ENCODE results near the gene PHF23. TPM values are rescaled to one million over a fixed set of nuclear protein-coding genes. Genes with fewer than 3 reads are reported as not detected.

The PHF23 gene
- polyA plus RNA-seq, 1 donor = 45.4 TPM

DNA sequence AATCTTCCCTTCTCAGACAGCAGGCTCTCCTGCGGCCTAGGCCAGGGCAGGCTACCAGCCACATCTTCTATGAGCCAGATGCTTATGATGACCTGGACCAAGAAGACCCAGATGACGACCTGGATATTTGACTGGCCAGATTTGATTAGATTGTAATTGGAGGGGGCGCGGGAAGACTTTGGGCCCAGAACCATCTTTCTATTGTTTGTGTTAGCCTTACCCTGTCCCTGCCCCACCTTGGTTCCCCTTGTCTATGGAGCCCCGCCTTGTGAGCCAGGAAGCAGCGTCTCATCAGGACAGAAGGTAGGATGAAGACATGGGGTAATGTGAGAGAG, 20.3 kb upstream of the PHF23 start:
- WGBS (ENCODE audit: insufficient coverage, low lambda C conversion rate) = no CpG with 5 or more reads among the region's 6 CpGs
- Histone ChIP-seq H3K9me3 (ENCODE audit: control insufficient read depth, low read depth, low read length) (no peaks in the 10 kb centered on the region), H3K27ac (ENCODE audit: low read length) (peak overlapping the region; percentile 98), H3K4me1 (ENCODE audit: control insufficient read depth, insufficient read depth, low read length) (peaks cover 45% of the 10 kb centered on the region), H3K27me3 (ENCODE audit: control insufficient read depth, insufficient read depth, low read length) (peaks cover 27% of the 10 kb centered on the region), H3K36me3 (ENCODE audit: control insufficient read depth, insufficient read depth, low read length) (peaks cover 41% of the 10 kb centered on the region), H3K4me3 (ENCODE audit: low read length) (peak overlapping the region; percentile 99)
- no peak for DNase-seq

DNA sequence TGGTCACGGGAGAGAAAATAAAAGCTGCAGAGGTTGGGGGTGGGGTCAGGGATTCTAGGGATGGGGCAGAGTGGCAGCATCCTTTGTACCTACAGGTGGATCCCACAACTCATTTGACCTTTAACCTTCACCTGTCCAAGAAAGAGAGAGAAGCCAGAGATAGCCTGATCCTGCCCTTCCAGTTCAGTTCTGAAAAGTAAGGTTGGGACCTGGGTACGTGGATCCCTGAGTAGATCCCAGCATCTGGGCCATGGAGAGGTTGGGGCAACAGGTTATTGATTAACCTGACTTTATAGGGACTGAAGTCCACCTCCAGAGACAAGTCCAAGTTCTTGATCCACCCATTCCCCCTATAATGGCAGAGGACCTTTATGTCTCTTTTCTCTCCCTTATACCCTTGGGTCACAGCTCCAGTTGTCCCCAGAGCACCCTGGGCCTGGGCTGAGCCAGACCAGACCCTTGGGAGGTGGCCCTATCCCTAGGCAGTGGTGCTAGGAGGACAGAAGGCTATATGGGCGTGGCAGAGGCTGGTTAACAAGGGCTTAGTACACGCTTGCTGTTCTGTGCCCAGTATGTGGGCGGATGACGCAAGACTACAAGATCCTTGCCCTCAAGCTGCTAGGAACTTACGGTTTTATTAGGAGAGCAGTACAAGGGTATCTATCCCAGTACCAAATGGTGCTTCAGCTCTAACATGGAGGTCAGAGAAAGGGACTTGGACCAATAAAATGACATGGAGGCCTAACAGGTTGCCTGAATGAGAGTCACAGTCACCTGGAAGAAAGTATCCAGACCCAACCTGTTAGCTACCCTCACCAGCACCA, 19.7 kb upstream of the PHF23 start:
- peaks cover 26% of the 10 kb centered on the region for H3K27me3 ChIP-seq (ENCODE audit: control insufficient read depth, insufficient read depth, low read length)
- DNase-seq = peak; percentile 94 to 98
- no peaks in the 10 kb centered on the region for H3K9me3 ChIP-seq (ENCODE audit: control insufficient read depth, low read depth, low read length)
- no CpG with 5 or more reads among the region's 7 CpGs for WGBS (ENCODE audit: insufficient coverage, low lambda C conversion rate)
- peaks cover 45% of the 10 kb centered on the region for H3K36me3 ChIP-seq (ENCODE audit: control insufficient read depth, insufficient read depth, low read length)
- peak overlapping the region; percentile 99 for H3K4me3 ChIP-seq (ENCODE audit: low read length)
- H3K4me1 ChIP-seq (ENCODE audit: control insufficient read depth, insufficient read depth, low read length) = peaks cover 45% of the 10 kb centered on the region
- peak overlapping the region; percentile 98 for H3K27ac ChIP-seq (ENCODE audit: low read length)

DNA sequence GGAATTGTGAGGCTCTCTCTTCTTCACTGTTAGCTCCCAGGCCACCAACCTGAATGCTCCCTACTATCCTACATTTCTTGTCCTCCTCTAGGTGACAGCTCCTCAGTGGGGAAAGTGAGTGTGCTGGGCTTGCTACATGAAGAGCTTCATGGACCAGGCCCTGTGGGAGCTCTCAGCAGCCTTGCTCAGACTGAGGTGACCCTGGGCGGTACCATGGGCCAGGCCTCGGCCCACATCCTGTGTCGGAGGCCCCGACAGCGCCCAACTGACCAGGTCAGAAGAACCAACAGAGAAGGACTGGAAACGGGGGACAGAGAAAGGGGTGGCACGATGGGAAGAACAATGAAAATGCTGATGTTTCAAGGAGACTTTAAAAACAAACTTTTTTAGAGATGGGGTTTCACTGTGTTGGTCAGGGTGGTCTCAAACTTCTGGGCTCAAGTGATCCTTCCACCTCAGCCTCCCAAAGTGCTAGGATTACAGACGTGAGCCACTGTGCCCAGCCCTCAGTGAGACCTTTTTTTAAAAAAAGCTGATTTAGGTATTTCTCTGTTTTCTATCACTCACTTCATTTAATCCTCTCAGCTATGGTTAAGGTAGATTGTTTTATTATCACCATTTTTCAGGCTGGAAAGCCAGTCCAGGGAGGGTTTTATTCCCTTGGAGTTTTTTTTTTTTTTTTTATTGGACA, 17.7 kb upstream of the PHF23 start:
- no peaks in the 10 kb centered on the region for H3K9me3 ChIP-seq (ENCODE audit: control insufficient read depth, low read depth, low read length)
- peaks cover 10% of the 10 kb centered on the region for H3K27me3 ChIP-seq (ENCODE audit: control insufficient read depth, insufficient read depth, low read length)
- H3K36me3 ChIP-seq (ENCODE audit: control insufficient read depth, insufficient read depth, low read length) = peaks cover 45% of the 10 kb centered on the region
- H3K4me1 ChIP-seq (ENCODE audit: control insufficient read depth, insufficient read depth, low read length) = peaks cover 42% of the 10 kb centered on the region
- peak overlapping the region; percentile 98 for H3K27ac ChIP-seq (ENCODE audit: low read length)
- DNase-seq = no peak
- WGBS (ENCODE audit: insufficient coverage, low lambda C conversion rate) = no CpG with 5 or more reads among the region's 8 CpGs
- no peak overlapping the region for H3K4me3 ChIP-seq (ENCODE audit: low read length)

DNA sequence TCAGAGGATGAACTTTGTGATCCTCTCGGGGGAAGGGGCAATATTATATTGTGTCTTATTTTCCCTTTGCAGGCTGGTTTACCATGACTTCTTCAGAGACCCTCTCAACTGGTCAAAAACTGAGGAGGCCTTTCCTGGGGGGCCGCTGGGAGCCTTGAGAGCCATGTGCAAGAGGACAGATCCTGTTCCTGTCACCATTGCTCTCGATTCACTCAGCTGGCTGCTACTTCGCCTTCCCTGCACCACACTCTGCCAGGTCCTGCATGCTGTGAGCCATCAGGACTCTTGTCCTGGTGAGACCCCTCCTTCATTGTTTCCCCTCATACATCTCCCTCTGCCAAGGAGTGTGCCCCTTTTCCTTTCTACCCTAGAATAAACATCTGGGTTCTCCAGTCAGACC, 15.3 kb upstream of the PHF23 start:
- H3K4me3 ChIP-seq (ENCODE audit: low read length) = no peak overlapping the region
- no peaks in the 10 kb centered on the region for H3K27me3 ChIP-seq (ENCODE audit: control insufficient read depth, insufficient read depth, low read length)
- H3K4me1 ChIP-seq (ENCODE audit: control insufficient read depth, insufficient read depth, low read length) = peaks cover 37% of the 10 kb centered on the region
- no peak for DNase-seq
- peaks cover 35% of the 10 kb centered on the region for H3K36me3 ChIP-seq (ENCODE audit: control insufficient read depth, insufficient read depth, low read length)
- no peak overlapping the region for H3K27ac ChIP-seq (ENCODE audit: low read length)
- no peaks in the 10 kb centered on the region for H3K9me3 ChIP-seq (ENCODE audit: control insufficient read depth, low read depth, low read length)
- 100% methylated on average over 1 of the region's 4 CpGs for WGBS (ENCODE audit: insufficient coverage, low lambda C conversion rate)

DNA sequence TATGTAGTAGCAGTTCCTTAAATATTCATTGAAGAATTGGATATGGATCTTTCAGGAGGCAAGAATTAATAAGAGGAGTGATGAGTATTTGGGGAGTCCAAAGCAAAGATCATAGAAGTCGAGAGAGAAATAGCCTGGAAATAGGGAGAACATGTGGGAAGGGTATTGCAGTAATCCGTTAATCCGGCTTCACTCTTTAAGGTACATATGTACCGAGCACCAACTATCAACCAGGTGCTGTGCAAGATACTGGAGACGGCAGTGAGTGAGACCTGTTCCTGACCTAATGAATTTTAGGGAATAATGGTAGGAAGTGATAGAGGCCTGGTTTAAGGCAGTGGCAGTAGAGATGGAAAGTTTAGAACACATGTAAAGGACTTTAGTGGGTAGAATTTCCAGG, 13.8 kb upstream of the PHF23 start:
- no CpG with 5 or more reads among the region's 5 CpGs for WGBS (ENCODE audit: insufficient coverage, low lambda C conversion rate)
- Histone ChIP-seq H3K27me3 (ENCODE audit: control insufficient read depth, insufficient read depth, low read length) (no peaks in the 10 kb centered on the region), H3K4me1 (ENCODE audit: control insufficient read depth, insufficient read depth, low read length) (peaks cover 29% of the 10 kb centered on the region), H3K4me3 (ENCODE audit: low read length) (peak overlapping the region; percentile 67), H3K36me3 (ENCODE audit: control insufficient read depth, insufficient read depth, low read length) (peaks cover 36% of the 10 kb centered on the region), H3K27ac (ENCODE audit: low read length) (peak overlapping the region; percentile 94), H3K9me3 (ENCODE audit: control insufficient read depth, low read depth, low read length) (no peaks in the 10 kb centered on the region)
- no peak for DNase-seq

DNA sequence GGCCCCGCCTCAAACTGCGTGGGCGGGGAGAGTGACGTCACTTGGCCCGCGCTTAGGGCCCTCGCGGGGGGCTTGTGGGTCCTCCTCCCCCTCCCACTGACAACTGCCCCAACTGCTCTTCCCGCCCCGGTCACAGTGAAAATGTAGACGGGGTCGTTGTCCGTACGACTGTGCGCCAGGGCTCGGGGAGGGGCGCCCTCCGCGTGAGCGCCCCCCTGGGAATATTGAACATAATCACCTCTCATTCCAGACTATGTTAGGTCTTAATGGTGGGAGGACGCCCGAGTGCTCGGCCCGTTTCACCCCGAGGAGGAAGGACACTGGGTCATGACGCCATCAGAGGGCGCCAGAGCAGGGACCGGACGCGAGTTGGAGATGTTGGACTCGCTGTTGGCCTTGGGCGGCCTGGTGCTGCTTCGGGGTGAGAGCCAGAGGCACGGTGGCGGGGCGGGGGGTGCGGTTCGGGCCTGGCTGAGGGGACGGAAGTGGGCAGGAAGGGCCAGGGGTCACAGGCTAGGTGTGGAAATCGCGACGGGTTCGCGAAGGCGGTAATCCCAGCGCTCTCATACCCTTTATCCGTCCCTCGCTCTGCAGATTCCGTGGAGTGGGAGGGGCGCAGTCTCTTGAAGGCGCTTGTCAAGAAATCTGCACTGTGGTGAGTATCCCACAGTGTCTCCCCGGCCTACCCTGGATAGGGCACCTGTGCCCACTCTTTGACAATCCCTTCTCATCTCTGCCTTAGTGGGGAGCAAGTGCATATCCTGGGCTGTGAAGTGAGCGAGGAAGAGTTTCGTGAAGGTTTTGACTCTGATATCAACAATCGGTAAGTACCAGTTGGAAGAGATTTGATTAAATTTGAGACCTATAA, 13.2 kb upstream of the PHF23 start, which contains the start of gene ELP5:
Gene ELP5 (plus strand): TSS at position 40 of the 868 bp plus-strand sequence. CDS start 336 bp downstream, at position 376.
- Histone ChIP-seq H3K4me3 (ENCODE audit: low read length) (peak within 1 kb of the TSS; percentile 67), H3K4me1 (ENCODE audit: control insufficient read depth, insufficient read depth, low read length) (peaks cover 22% of the 10 kb centered on the region), H3K27ac (ENCODE audit: low read length) (peak within 1 kb of the TSS; percentile 94), H3K27me3 (ENCODE audit: control insufficient read depth, insufficient read depth, low read length) (no peaks in the 10 kb centered on the region), H3K36me3 (ENCODE audit: control insufficient read depth, insufficient read depth, low read length) (peaks cover 32% of the 10 kb centered on the region), H3K9me3 (ENCODE audit: control insufficient read depth, low read depth, low read length) (no peaks in the 10 kb centered on the region)
- peak; percentile 93 to 96 for DNase-seq
- no CpG with 5 or more reads among the region's 55 CpGs for WGBS (ENCODE audit: insufficient coverage, low lambda C conversion rate)

DNA sequence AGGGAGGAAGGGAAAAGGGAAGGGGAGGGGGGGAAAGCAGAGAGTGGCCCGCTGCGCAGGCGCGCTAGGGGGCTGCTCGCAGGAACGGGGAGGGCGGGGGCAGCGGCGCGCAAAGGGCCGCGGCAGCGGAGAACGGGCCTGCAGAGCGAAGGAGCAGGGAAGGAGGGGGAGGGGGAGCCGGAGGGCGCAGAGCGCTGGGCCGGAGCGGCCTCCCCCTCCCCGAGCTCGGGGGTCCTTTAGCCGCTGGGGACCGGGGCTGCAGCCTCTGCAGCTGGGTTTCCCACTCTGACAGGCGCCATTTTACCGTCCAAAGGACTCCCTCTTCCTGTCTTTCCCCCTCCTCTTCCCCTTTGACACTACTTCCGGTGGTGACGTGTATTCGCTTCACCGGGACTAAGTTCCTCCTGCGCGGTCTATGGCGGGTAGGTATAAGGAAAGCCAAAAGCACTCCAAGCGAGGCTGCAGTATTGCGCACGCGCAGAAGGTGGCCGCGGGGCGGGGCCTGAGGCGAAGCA, 12.5 kb upstream of the PHF23 start, which contains the start of gene CTDNEP1:
Gene CTDNEP1 (minus strand): TSS at position 74 of the 515 bp plus-strand sequence. CDS start 438 bp downstream, outside the sequence.
- H3K36me3 ChIP-seq (ENCODE audit: control insufficient read depth, insufficient read depth, low read length) = peaks cover 30% of the 10 kb centered on the region
- H3K4me1 ChIP-seq (ENCODE audit: control insufficient read depth, insufficient read depth, low read length) = peaks cover 15% of the 10 kb centered on the region
- no CpG with 5 or more reads among the region's 41 CpGs for WGBS (ENCODE audit: insufficient coverage, low lambda C conversion rate)
- no peaks in the 10 kb centered on the region for H3K27me3 ChIP-seq (ENCODE audit: control insufficient read depth, insufficient read depth, low read length)
- peak; percentile 100 for DNase-seq
- no peaks in the 10 kb centered on the region for H3K9me3 ChIP-seq (ENCODE audit: control insufficient read depth, low read depth, low read length)
- peak within 1 kb of the TSS; percentile 94 for H3K27ac ChIP-seq (ENCODE audit: low read length)
- peak within 1 kb of the TSS; percentile 67 for H3K4me3 ChIP-seq (ENCODE audit: low read length)

DNA sequence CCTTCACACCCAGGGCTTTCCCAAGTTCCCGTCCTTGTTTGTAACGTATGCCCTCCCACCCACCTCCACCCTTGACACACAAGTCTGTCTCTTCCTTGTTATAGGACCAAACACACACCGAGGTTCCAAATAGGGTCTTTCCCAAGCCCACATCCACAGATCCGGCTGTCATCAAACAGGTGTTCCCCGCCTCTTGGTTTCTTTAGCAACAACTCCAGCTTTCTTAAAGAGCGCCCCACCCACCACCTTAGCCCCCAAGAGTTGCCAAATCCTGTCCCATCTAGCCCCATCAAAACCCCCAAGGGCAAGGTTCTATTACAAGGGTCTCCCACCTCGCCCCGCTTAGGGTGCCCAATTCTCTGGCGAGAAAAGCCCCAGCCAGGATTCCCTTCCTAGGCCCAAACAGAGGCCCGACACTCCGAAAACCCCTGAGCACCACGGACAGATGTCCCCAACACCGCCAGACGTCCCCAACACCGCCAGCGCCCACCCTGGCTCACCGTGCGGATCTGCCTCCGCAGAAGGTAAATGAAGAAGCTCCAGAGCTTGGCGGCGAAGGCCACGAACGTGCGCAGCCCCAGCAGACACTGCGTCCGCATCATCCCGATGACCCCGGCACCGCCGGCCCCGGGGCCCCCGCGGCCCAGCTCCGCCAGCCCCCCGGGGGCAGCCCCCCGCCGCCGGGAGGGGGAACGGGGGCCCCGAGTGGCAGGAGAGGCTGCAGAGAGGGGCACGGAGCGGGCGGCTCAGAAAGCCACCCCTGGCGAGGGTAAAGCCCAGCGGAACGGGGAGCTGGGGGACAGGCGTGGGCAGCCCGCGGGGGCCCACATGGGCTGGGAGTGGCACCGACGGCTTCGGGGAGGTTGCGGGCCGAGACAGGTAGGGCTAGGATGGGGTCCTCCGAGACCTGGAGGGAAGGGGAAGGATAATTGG, 11.7 kb upstream of the PHF23 start:
- DNase-seq = peak in 1 of 2 donors; percentile 42
- H3K27me3 ChIP-seq (ENCODE audit: control insufficient read depth, insufficient read depth, low read length) = no peaks in the 10 kb centered on the region
- H3K4me3 ChIP-seq (ENCODE audit: low read length) = peak overlapping the region; percentile 67
- H3K36me3 ChIP-seq (ENCODE audit: control insufficient read depth, insufficient read depth, low read length) = peaks cover 30% of the 10 kb centered on the region
- peak overlapping the region; percentile 94 for H3K27ac ChIP-seq (ENCODE audit: low read length)
- H3K4me1 ChIP-seq (ENCODE audit: control insufficient read depth, insufficient read depth, low read length) = peaks cover 14% of the 10 kb centered on the region
- H3K9me3 ChIP-seq (ENCODE audit: control insufficient read depth, low read depth, low read length) = no peaks in the 10 kb centered on the region
- WGBS (ENCODE audit: insufficient coverage, low lambda C conversion rate) = 0% methylated on average over 2 of the region's 55 CpGs

DNA sequence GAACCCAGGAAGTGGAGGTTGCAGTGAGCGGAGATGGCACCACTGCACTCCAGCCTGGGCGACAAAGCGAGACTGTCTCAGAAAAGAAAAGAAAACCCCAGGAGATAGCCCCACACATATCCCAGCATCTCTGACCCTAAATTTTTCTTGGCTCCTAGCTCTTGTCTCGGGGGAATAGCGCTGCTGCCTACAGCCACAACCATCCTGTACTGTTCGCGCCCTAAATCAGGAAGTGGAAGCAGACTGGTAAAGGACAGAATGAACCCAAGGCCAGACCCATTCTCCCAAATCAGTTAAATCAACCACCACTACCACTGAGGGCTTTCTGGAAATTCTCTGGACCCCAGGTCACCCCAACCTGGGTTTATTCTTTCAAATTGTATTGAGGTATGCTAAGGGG, 10.6 kb upstream of the PHF23 start:
- peak overlapping the region; percentile 67 for H3K4me3 ChIP-seq (ENCODE audit: low read length)

More for the DNA sequence above, 10.6 kb upstream of the PHF23 start:
- Histone ChIP-seq H3K27ac (ENCODE audit: low read length) (no peak overlapping the region), H3K9me3 (ENCODE audit: control insufficient read depth, low read depth, low read length) (no peaks in the 10 kb centered on the region), H3K27me3 (ENCODE audit: control insufficient read depth, insufficient read depth, low read length) (no peaks in the 10 kb centered on the region), H3K4me1 (ENCODE audit: control insufficient read depth, insufficient read depth, low read length) (peaks cover 14% of the 10 kb centered on the region), H3K36me3 (ENCODE audit: control insufficient read depth, insufficient read depth, low read length) (peaks cover 28% of the 10 kb centered on the region)
- no peak for DNase-seq
- WGBS (ENCODE audit: insufficient coverage, low lambda C conversion rate) = no CpG with 5 or more reads among the region's 7 CpGs
